ENCODE results near the gene FMNL2.

FMNL2 gene

DNA sequence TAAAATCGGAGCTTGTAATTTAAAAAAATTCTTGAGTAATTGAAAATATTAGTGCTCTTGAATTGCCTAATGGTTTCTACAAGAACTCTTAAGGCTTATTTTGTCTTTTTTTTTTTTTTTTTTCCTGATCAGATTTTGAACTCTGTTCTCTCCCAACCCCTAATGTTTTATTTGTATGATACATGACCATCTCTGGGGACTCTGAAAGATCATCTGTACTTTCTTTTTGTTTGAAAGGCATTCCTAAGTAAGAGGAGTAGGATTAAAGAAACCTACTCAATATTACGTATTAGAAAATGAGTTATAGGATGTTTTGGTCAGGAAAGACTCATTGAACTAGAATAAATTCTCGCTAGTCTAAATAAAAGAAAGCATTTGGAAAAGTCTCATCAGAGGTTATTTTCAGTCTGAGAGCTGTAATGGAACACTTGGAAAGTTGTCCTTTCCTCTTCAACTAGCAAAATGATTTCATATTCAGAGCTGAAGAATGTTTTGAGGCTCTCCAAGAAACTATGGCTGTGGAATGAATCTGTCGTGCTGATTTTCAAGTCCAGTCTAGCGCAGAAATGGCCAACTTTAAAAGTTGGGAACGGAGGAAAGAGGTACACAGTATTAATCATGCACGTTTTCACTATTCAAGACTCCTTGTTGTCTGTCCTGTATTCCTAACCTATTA, 199.6 kb downstream of the FMNL2 start (continued):
- TF ChIP-seq KLF7 (tag by site-specific recombination; IDR thresholded peaks at IDR 0.05; ENCODE audit: borderline replicate concordance) (no peak), ZNF701 (tag by site-specific recombination; IDR thresholded peaks at IDR 0.05) (no peak), ZNF544 (tag by site-specific recombination; IDR thresholded peaks at IDR 0.05) (no peak), ZIC2 (tag by site-specific recombination; IDR thresholded peaks at IDR 0.05) (no peak), GLIS1 (tag by site-specific recombination; IDR thresholded peaks at IDR 0.05) (no peak)

GRCh38 chr2:152537081-152537651, 202.2 kb downstream of the FMNL2 start:
- CTCF ChIA-PET: interaction anchor here (0.5 kb wide), 1 partner anchor 33 kb away, joined by 3 read pairs; no protein-coding TSS in a partner anchor
- TF ChIP-seq ZNF37A (tag by site-specific recombination; IDR thresholded peaks at IDR 0.05) (no peak), SETDB1 (IDR thresholded peaks at IDR 0.05; ENCODE audit: insufficient read length, low read length) (no peak), ZNF423 (tag by site-specific recombination; IDR thresholded peaks at IDR 0.05) (no peak), REPIN1 (tag by site-specific recombination; IDR thresholded peaks at IDR 0.05; ENCODE audit: low read depth) (no peak), ZNF214 (tag by site-specific recombination; IDR thresholded peaks at IDR 0.05; ENCODE audit: borderline replicate concordance) (no peak), ZNF513 (tag by site-specific recombination; IDR thresholded peaks at IDR 0.05) (no peak), ZBTB6 (tag by site-specific recombination; IDR thresholded peaks at IDR 0.05) (no peak), ZNF23 (tag by site-specific recombination; IDR thresholded peaks at IDR 0.05; ENCODE audit: borderline replicate concordance) (no peak), ZNF341 (tag by site-specific recombination; IDR thresholded peaks at IDR 0.05; ENCODE audit: low read depth) (no peak), ZNF2 (tag by site-specific recombination; IDR thresholded peaks at IDR 0.05) (no peak), ZNF416 (tag by site-specific recombination; IDR thresholded peaks at IDR 0.05) (no peak), ZNF776 (tag by site-specific recombination; IDR thresholded peaks at IDR 0.05; ENCODE audit: borderline replicate concordance) (no peak), ZNF677 (tag by site-specific recombination; IDR thresholded peaks at IDR 0.05) (no peak)
- TF ChIP-seq, protein P1, sequence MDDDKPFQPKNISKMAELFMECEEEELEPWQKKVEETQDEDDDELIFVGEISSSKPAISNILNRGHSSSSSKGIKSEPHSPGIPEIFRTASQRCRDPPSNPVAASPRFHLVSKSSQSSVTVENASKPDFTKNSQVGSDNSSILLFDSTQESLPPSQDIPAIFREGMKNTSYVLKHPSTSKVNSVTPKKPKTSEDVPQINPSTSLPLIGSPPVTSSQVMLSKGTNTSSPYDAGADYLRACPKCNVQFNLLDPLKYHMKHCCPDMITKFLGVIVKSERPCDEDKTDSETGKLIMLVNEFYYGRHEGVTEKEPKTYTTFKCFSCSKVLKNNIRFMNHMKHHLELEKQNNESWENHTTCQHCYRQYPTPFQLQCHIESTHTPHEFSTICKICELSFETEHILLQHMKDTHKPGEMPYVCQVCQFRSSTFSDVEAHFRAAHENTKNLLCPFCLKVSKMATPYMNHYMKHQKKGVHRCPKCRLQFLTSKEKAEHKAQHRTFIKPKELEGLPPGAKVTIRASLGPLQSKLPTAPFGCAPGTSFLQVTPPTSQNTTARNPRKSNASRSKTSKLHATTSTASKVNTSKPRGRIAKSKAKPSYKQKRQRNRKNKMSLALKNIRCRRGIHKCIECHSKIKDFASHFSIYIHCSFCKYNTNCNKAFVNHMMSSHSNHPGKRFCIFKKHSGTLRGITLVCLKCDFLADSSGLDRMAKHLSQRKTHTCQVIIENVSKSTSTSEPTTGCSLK (tag by site-specific recombination; IDR thresholded peaks at IDR 0.05): no peak
- TF ChIP-seq, protein P2, sequence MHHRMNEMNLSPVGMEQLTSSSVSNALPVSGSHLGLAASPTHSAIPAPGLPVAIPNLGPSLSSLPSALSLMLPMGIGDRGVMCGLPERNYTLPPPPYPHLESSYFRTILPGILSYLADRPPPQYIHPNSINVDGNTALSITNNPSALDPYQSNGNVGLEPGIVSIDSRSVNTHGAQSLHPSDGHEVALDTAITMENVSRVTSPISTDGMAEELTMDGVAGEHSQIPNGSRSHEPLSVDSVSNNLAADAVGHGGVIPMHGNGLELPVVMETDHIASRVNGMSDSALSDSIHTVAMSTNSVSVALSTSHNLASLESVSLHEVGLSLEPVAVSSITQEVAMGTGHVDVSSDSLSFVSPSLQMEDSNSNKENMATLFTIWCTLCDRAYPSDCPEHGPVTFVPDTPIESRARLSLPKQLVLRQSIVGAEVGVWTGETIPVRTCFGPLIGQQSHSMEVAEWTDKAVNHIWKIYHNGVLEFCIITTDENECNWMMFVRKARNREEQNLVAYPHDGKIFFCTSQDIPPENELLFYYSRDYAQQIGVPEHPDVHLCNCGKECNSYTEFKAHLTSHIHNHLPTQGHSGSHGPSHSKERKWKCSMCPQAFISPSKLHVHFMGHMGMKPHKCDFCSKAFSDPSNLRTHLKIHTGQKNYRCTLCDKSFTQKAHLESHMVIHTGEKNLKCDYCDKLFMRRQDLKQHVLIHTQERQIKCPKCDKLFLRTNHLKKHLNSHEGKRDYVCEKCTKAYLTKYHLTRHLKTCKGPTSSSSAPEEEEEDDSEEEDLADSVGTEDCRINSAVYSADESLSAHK (tag by site-specific recombination; IDR thresholded peaks at IDR 0.05): no peak
- TF ChIP-seq, protein P3, sequence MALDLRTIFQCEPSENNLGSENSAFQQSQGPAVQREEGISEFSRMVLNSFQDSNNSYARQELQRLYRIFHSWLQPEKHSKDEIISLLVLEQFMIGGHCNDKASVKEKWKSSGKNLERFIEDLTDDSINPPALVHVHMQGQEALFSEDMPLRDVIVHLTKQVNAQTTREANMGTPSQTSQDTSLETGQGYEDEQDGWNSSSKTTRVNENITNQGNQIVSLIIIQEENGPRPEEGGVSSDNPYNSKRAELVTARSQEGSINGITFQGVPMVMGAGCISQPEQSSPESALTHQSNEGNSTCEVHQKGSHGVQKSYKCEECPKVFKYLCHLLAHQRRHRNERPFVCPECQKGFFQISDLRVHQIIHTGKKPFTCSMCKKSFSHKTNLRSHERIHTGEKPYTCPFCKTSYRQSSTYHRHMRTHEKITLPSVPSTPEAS (tag by site-specific recombination; IDR thresholded peaks at IDR 0.05): no peak
- no peak overlapping the region for H3K27ac ChIP-seq (ENCODE audit: extremely low read depth, low read depth, low read length)
- no peaks in the 10 kb centered on the region for H3K9me3 ChIP-seq (ENCODE audit: control insufficient read depth, insufficient read depth, low read depth, low read length)
- no peaks in the 10 kb centered on the region for H3K36me3 ChIP-seq (ENCODE audit: control insufficient read depth in 2 of 2, insufficient read depth in 1 of 2, low read length in 2 of 2)
- POLR2A ChIA-PET: no interaction called here
- no peak overlapping the region for H3K4me3 ChIP-seq (ENCODE audit: low read depth, low read length)
- H3K4me1 ChIP-seq (ENCODE audit: control insufficient read depth, insufficient read depth, low read length): 0 out of 2 replicates have a peak, but pooled peaks cover 6% of the 10 kb centered on the region

Data from HEK293 (cell line).